ENCODE data around the gene ELN.

DNA sequence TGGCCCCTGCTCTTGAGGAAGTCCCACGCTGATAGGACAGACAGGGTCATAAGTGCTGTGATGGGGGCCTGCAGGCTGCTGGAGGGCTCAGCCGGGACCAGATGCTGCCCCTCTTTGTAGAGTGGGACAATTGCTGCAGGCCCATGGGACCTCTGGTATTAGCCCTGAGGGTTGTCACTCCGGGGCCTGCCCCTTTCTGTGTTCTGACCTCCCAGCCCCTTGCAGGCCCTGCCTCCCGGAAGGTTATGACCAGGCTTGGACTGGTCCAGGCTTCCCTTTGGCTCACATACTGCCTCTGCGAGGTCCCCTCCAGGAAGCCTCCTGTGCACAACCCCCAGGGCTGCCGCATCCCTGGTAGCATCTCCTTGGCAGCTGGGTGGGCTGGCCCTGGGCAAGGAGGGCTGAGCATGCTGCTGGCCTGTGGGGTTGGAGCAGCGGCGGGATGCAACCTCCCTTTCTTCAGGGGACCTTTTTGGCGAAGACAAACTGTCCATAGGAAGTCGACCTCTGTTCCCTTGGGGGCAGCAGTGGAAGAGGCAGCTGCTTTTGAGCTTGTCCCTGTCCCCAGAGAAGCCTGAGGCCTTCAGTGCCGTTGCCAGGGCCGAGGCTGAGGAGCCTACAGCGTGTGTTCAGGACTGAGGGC, 64.5 kb downstream of the ELN start:
- TF ChIP-seq, protein P1, sequence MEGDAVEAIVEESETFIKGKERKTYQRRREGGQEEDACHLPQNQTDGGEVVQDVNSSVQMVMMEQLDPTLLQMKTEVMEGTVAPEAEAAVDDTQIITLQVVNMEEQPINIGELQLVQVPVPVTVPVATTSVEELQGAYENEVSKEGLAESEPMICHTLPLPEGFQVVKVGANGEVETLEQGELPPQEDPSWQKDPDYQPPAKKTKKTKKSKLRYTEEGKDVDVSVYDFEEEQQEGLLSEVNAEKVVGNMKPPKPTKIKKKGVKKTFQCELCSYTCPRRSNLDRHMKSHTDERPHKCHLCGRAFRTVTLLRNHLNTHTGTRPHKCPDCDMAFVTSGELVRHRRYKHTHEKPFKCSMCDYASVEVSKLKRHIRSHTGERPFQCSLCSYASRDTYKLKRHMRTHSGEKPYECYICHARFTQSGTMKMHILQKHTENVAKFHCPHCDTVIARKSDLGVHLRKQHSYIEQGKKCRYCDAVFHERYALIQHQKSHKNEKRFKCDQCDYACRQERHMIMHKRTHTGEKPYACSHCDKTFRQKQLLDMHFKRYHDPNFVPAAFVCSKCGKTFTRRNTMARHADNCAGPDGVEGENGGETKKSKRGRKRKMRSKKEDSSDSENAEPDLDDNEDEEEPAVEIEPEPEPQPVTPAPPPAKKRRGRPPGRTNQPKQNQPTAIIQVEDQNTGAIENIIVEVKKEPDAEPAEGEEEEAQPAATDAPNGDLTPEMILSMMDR (optimal IDR thresholded peaks at IDR 0.05 in 1 of 3, IDR thresholded peaks at IDR 0.05 in 1 of 3, conservative IDR thresholded peaks at IDR 0.05 in 1 of 3; ENCODE audit: extremely low read depth in 1 of 3, insufficient read depth in 2 of 3, low read length in 3 of 3): no peak
- no peak for TF ChIP-seq EZH2 (IDR thresholded peaks at IDR 0.05; ENCODE audit: low read length)
